HG03175 (cell line): ENCODE measurements around the gene PAMR1.

ENCODE experiments used
- ATAC-seq: cut with Tn5 transposase; IDR thresholded peaks from one replicate; pipeline ENCODE4 v1.9.1; 2021; ENCODE audit warnings: mild to moderate bottlenecking, moderate library complexity; ENCODE audit not compliant: unreplicated experiment

PAMR1 gene

GRCh38 chr11:35461917-35462538 is 63.4 kb downstream of the PAMR1 start:
- ATAC-seq, result no peak

- ATAC-seq, result no peak
These were observed 65.9 kb downstream of the PAMR1 start for GRCh38 chr11:35459489-35459888.

GRCh38 chr11:35458846-35459245 is 66.6 kb downstream of the PAMR1 start:
- no peak for ATAC-seq

- ATAC-seq, result no peak
These were observed 71.1 kb downstream of the PAMR1 start for GRCh38 chr11:35454362-35454761.

- ATAC-seq, result no peak
These were observed 88.7 kb downstream of the PAMR1 start for GRCh38 chr11:35436581-35437250.

GRCh38 chr11:35433588-35433987 is 91.8 kb downstream of the PAMR1 start:
- no peak for ATAC-seq

GRCh38 chr11:35432464-35432863 is 93.0 kb downstream of the PAMR1 start:
- ATAC-seq, result no peak

GRCh38 chr11:35427071-35427470 is 98.3 kb downstream of the PAMR1 start:
- no peak for ATAC-seq

GRCh38 chr11:35426351-35426750 is 99.1 kb downstream of the PAMR1 start:
- no peak for ATAC-seq

- ATAC-seq, result no peak
These were observed 99.7 kb downstream of the PAMR1 start for GRCh38 chr11:35425603-35426212.

GRCh38 chr11:35424157-35424940 is 101.1 kb downstream of the PAMR1 start:
- ATAC-seq, result no peak

GRCh38 chr11:35420371-35420770 is 105.0 kb downstream of the PAMR1 start:
- ATAC-seq, result no peak

- ATAC-seq, result no peak
These were observed 105.5 kb downstream of the PAMR1 start for GRCh38 chr11:35419830-35420333.

GRCh38 chr11:35419184-35419829 is 106.1 kb downstream of the PAMR1 start, which contains the start of gene SLC1A2:
Gene SLC1A2, minus strand, starts transcription at chr11:35419558. Its CDS starts 592 bp downstream, at chr11:35418966.
- ATAC-seq, result no peak

GRCh38 chr11:35418282-35419183 is 106.9 kb downstream of the PAMR1 start:
- ATAC-seq, result no peak

- ATAC-seq, result no peak
These were observed 109.9 kb downstream of the PAMR1 start for GRCh38 chr11:35415487-35415886.

- no peak for ATAC-seq
These were observed 110.6 kb downstream of the PAMR1 start for GRCh38 chr11:35414776-35415175.

GRCh38 chr11:35414311-35414710 is 111.1 kb downstream of the PAMR1 start:
- no peak for ATAC-seq

GRCh38 chr11:35413598-35413997 is 111.8 kb downstream of the PAMR1 start:
- ATAC-seq, result no peak

- ATAC-seq, result no peak
These were observed 113.1 kb downstream of the PAMR1 start for GRCh38 chr11:35412285-35412684.
